Stomach (tissue), 9 donors: ENCODE data around the gene LSM12. TPM values are rescaled to one million over a fixed set of nuclear protein-coding genes. Genes with fewer than 3 reads are reported as not detected.

ENCODE experiments used
- DNase-seq, 2 donors: peaks; one replicate each; pipeline versions ENCODE4 v3.0.0 to v3.0.0-alpha.2; 2013 to 2019
- H3K27ac ChIP-seq, 5 donors: fragments of 200-600 bp in 4 of 5; sonication (generic) in 4 of 5; one replicate each; pipeline ENCODE4 v1.5.1; 2013 to 2019; ENCODE audit warnings: mild to moderate bottlenecking in 1 of 5, moderate library complexity in 1 of 5
- H3K27me3 ChIP-seq, 3 donors: fragments of 200-600 bp; sonication (generic); one replicate each; pipeline ENCODE4 v1.5.1; 2017 to 2019; ENCODE audit warnings: mixed run types in 1 of 3
- H3K36me3 ChIP-seq, 4 donors: fragments of 200-600 bp; sonication (generic); 1 replicate in 3 of 4; 2 replicates in 1 of 4; pipeline ENCODE4 v1.5.1; 2016 to 2019
- H3K4me1 ChIP-seq, 4 donors: fragments of 200-600 bp; sonication (generic); one replicate each; pipeline ENCODE4 v1.5.1; 2016 to 2019
- H3K4me3 ChIP-seq, 4 donors: fragments of 200-600 bp; sonication (generic) in 3 of 4; one replicate each; pipeline ENCODE4 v1.5.1; 2016 to 2019; ENCODE audit warnings: mild to moderate bottlenecking in 1 of 4
- H3K9me3 ChIP-seq, 4 donors: fragments of 200-600 bp; sonication (generic); one replicate each; pipeline ENCODE4 v1.5.1; 2016 to 2019
- CTCF ChIP-seq, 7 experiments: fragments of 450-650 bp in 4 of 7; fragments of 200-600 bp in 3 of 7; sonication (generic) in 3 of 7; IDR thresholded peaks; one replicate each; pipeline ENCODE4 v1.5.1; 2016 to 2019; ENCODE audit warnings: antibody characterized with exemption in 7 of 7, control low read depth in 2 of 7, mild to moderate bottlenecking in 1 of 7
- EP300 ChIP-seq: sonication (generic); formaldehyde crosslinking; IDR thresholded peaks from one replicate; pipeline ENCODE4 v1.6.1; 2017; ENCODE audit warnings: antibody characterized with exemption
- POLR2A ChIP-seq, 4 donors: fragments of 450-650 bp; IDR thresholded peaks; one replicate each; pipeline ENCODE4 v1.6.1; 2016; ENCODE audit warnings: antibody characterized with exemption in 4 of 4, control low read depth in 2 of 4, mild to moderate bottlenecking in 1 of 4, moderate library complexity in 1 of 4
- POLR2AphosphoS5 ChIP-seq, 3 donors: sonication (generic); formaldehyde crosslinking; IDR thresholded peaks; one replicate each; pipeline ENCODE4 v1.6.1; 2016; ENCODE audit warnings: antibody characterized with exemption in 3 of 3
- WGBS, 5 donors: extraction: QIAGEN DNeasy Blood & Tissue Kit in 3 of 5; methylation state at CpG; one replicate each; pipeline versions ENCODE4 v1.1.5 to v1.1.7; 2013 to 2018; 5-methylcytosine and 5-hydroxymethylcytosine counted together
- intact Hi-C: fragments of 100-400 bp; cut with DNase I; formaldehyde crosslinking; loops from one replicate; pipeline ENCODE4 v1.15.1; 2023; ENCODE audit warnings: low total_unique reads
- polyA plus RNA-seq, 3 donors: library from polyadenylated mRNA; stranded (reverse); fragments of 200-250 nt; gene quantifications; one replicate each; pipeline ENCODE4 v1.2.3, GENCODE V29; 2013
- total RNA-seq, 5 donors: library from RNA; depleted of rRNA; stranded (reverse); fragments of >200 nt; gene quantifications; one replicate each; pipeline versions ENCODE4 v1.1.0 to v1.2.3, GENCODE V29; 2014 to 2016
- donor health status: healthy with polysubstance abuse.
- donor health status: Bipolar disorder and iron deficiency.
- donor health status: healthy.

Gene LSM12
- total and polyA plus RNA-seq, 8 donors, result 19.8 to 34.5 (median 30.2) TPM

DNA sequence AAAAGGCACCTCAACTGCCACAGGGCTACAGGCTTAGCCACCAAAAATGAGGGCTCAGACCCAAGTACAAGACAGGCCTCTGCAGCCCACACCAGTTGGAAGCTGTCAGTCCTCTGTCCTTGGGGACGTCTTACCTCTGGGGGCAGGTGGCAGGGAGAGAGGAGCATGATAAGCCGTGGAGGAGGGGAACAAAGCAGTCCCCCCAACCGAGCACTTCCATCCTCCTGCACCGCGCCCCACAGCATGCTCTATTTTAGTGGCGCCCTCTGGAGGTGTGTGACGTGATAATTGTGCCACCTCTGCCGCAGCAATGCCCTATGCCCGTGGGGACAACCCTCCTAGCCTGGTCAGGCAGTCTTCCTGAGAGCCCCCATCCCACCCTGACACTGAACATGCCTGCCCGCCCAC, 17.7 kb upstream of the LSM12 start:
- Histone ChIP-seq H3K27me3 (no peaks in the 10 kb centered on the region), H3K36me3 (peaks cover 60 to 97% (median 93%) of the 10 kb centered on the region in 4 donors), H3K27ac (peak overlapping the region in 1 of 5 donors; percentile 8), H3K9me3 (no peaks in the 10 kb centered on the region), H3K4me1 (peaks cover 0 to 13% (median 6%) of the 10 kb centered on the region in 4 donors), H3K4me3 (no peak overlapping the region)
- intact Hi-C loops, result no loop called here
- no peak for DNase-seq
- 64 to 87% (median 72%) methylated on average over 3 to 10 of the region's 10 CpGs for WGBS, 5 donors
- no peak for TF ChIP-seq EP300
- no peak for TF ChIP-seq POLR2A (IDR thresholded peaks at IDR 0.05)
- no peak for TF ChIP-seq CTCF (IDR thresholded peaks at IDR 0.05)
- TF ChIP-seq POLR2AphosphoS5 (IDR thresholded peaks at IDR 0.05), result no peak

- DNase-seq, result peak in 1 of 2 donors; percentile 48
- H3K27me3 ChIP-seq, result no peaks in the 10 kb centered on the region
- peaks cover 0 to 14% (median 7%) of the 10 kb centered on the region in 4 donors for H3K4me1 ChIP-seq
- H3K9me3 ChIP-seq, result no peaks in the 10 kb centered on the region
- intact Hi-C loops, result no loop called here
- no peak overlapping the region for H3K4me3 ChIP-seq
- no peak overlapping the region for H3K27ac ChIP-seq
- TF ChIP-seq POLR2AphosphoS5 (IDR thresholded peaks at IDR 0.05) (no peak), EP300 (no peak), POLR2A (IDR thresholded peaks at IDR 0.05) (no peak), CTCF (IDR thresholded peaks at IDR 0.05) (peak in 2 of 7 experiments; percentile 18 to 33)
- 79 to 87% (median 80%) methylated on average over 6 to 12 of the region's 12 CpGs for WGBS, 5 donors
- peaks cover 62 to 97% (median 93%) of the 10 kb centered on the region in 4 donors for H3K36me3 ChIP-seq
Measured at GRCh38 chr17:44083250-44083849, 16.9 kb upstream of the LSM12 start.

- Histone ChIP-seq H3K4me3 (no peak overlapping the region), H3K27ac (no peak overlapping the region), H3K4me1 (peaks cover 0 to 18% (median 6%) of the 10 kb centered on the region in 4 donors), H3K27me3 (no peaks in the 10 kb centered on the region), H3K9me3 (no peaks in the 10 kb centered on the region), H3K36me3 (peaks cover 63 to 97% (median 93%) of the 10 kb centered on the region in 4 donors)
- intact Hi-C loops, result no loop called here
- WGBS, 5 donors, result 79 to 87% (median 86%) methylated on average over 15 to 21 of the region's 21 CpGs
- no peak for DNase-seq
- TF ChIP-seq CTCF (IDR thresholded peaks at IDR 0.05) (no peak), POLR2AphosphoS5 (IDR thresholded peaks at IDR 0.05) (no peak), POLR2A (IDR thresholded peaks at IDR 0.05) (no peak), EP300 (no peak)
Measured at GRCh38 chr17:44082256-44082927, 15.9 kb upstream of the LSM12 start.

GRCh38 chr17:44081681-44082080, 15.2 kb upstream of the LSM12 start:
- 90 to 96% (median 93%) methylated on average over 3 of the region's 3 CpGs for WGBS, 5 donors
- TF ChIP-seq POLR2A (IDR thresholded peaks at IDR 0.05) (no peak), CTCF (IDR thresholded peaks at IDR 0.05) (no peak)
- intact Hi-C loops, result no loop called here
- Histone ChIP-seq H3K9me3 (no peaks in the 10 kb centered on the region), H3K27ac (no peak overlapping the region), H3K36me3 (peaks cover 69 to 97% (median 96%) of the 10 kb centered on the region in 4 donors), H3K27me3 (no peaks in the 10 kb centered on the region), H3K4me3 (no peak overlapping the region), H3K4me1 (peaks cover 0 to 19% (median 4%) of the 10 kb centered on the region in 4 donors)
- no peak for DNase-seq
